NCI-H748 (cell line): ENCODE measurements around the gene AGBL1.

ENCODE experiments used
- DNase-seq: peaks from one replicate; lab custom pipeline; 2025; ENCODE audit not compliant: unreplicated experiment; lab: John Stamatoyannopoulos, UW

Gene AGBL1

GRCh38 chr15:86624261-86625036 is 544.8 kb downstream of the AGBL1 start:
- peak; percentile 74 for DNase-seq

GRCh38 chr15:86629409-86630356 is 550.0 kb downstream of the AGBL1 start:
- no peak for DNase-seq

DNA sequence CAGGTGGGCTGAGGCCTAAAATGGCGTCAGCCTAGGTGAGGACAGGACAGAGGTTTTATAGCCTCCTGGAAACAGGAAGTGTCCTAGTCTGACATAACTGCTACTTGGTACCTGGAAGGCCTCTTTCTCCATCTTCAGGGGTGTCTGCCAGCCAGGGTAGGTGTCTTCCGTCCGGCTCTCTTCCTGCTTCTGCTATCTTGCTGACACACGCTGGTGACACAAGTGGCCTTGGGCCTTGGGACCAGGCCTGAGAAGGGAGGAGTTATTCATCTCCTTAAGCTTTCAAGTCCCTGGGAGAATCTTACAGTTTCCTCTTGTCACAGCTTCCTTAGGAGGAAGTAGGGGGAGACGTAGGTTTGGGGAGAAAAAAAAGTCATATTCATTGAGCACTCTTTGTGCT is 551.3 kb downstream of the AGBL1 start:
- DNase-seq, result no peak

DNA sequence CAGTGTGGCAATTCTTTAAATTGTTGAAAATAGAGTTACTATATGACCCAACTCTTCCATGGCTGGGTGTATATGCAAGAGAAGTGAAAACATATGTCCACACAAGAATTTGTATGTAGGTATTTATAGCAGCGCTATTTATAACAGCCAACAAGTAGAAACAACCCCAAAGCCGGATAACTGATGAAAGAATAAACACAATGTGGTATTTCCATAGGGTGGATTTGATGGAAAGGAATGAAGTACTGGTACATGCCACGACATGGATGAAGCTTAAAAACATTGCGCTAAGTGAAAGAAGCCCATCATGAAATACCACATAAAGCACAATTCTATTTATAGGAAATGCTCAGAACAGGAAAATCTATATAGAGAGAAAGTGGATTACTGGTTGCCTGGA is 554.5 kb downstream of the AGBL1 start:
- no peak for DNase-seq

DNA sequence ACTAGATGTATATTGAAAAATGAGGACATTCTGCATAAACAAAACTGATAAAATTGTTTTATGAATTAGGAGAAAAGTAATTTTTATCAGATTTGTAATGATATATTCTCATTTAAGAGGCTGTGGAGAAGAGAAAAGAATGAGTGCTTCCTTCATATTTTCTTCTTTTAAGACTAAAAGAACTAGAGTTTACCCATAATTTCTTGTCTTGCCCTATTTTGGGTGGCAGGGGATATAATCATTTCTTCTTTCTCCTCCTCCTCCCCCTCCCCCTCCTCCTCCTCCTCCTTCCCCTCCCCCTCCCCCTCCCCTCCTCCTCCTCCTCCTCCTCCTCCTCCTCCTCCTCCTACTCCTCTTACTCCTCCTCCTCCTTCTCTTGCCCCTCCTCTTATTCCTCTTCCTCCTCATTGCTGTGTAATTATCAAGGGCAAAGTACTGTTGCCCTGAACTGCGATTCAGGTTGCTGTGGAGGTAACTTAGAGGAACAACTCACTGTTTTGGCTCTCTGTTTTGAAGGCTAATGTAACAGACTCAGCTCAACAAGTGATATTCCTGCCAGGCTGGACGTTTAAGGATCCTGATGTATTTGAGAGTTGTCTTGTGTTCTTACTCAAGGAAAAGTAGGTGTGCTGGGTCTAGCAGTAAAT is 555.4 kb downstream of the AGBL1 start:
- no peak for DNase-seq

GRCh38 chr15:86644339-86644738 is 564.7 kb downstream of the AGBL1 start:
- peak; percentile 81 for DNase-seq

DNA sequence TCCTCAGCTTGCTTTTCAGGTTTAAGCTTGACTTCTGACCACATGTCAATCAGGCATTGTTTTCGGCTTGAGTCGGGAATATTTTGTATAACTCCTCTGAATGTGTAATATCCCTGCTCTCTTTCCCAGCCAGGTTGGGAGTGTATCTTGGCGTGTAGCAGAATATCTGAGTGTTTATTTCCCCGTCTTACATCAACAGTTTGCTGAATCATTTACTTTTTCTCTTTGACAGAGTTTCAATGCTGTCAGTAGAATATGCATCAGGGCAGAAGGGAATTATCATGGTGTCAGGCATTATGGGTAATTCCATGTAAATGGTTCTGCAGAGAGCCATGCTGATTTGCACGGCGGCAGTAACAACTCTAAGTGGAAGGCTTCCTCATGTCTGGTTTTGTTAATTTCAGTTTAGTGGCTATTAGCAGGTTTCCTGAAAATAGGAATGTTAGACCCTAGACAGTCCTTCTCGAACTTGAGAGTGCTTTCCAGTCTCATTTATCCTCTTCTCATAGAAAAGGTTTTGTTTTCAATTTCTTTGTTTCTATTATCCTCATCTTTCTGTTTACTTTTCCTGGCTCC is 566.3 kb downstream of the AGBL1 start:
- peak; percentile 71 for DNase-seq

DNA sequence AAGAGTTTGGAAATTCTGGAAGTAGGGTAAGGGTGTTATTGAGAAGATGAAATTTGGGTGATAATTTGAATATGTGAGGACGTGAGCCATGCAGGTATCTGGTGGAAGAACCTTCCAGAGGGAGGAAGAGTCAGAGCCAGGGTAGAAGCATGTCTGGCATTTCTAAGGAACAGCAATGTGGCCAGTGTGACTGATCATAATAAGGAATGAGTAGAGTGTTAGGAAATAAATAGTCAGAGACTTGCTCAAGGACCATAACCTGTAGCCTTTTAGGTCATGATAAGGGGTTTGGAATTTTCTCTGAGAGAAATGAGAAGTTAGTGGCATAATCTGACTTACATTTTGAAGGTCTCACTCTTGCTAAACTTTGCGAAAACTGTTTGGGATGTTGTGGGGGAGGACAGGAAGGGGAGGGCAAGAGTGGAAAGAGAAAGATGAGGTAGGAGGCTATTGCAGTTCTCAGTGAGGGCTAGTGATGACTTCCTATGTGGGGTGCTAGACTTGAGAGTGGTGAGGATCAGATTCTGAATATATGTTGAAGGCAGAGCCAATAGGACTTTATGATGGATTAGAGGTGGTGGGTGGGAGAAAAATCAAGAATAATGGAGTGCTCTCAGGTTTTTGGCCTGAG is 568.3 kb downstream of the AGBL1 start:
- DNase-seq, result no peak

DNA sequence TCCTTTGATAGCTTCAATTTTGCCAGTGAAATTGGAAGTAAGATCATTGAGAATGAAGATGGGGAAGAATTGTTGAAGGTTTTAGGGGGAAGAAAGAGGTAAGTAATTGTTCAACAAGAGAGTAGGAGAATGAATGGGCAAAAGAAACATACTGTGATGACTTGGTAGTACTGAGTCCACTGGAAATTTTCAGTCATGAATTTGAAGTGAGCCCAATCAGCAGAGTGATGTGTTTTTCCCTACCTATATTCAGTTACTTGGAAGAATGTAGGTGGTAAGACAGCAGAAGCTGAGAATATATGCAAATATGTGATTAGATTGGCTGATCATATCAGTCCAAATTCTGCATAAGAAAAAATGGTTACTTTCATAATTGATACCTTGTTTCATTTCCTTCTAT is 569.6 kb downstream of the AGBL1 start:
- DNase-seq, result no peak

DNA sequence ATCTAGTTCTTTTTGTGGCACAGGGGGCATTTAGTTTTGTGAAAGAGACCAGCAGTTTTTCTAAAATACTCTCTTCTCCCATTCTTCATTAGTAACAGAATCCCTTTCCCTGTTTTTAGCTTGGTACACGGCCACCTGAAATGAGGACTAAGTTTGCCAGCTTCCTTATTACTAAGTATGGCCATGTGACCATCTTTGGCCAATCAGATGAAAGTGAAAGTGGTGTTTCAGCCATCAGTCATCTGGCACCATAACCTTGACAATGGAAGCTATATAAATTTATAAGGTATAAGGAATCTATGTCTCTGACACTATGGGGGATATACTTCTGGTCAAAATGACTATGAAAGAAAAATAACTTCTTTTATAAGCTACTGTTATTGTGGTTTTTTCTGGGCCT is 570.4 kb downstream of the AGBL1 start:
- no peak for DNase-seq

DNA sequence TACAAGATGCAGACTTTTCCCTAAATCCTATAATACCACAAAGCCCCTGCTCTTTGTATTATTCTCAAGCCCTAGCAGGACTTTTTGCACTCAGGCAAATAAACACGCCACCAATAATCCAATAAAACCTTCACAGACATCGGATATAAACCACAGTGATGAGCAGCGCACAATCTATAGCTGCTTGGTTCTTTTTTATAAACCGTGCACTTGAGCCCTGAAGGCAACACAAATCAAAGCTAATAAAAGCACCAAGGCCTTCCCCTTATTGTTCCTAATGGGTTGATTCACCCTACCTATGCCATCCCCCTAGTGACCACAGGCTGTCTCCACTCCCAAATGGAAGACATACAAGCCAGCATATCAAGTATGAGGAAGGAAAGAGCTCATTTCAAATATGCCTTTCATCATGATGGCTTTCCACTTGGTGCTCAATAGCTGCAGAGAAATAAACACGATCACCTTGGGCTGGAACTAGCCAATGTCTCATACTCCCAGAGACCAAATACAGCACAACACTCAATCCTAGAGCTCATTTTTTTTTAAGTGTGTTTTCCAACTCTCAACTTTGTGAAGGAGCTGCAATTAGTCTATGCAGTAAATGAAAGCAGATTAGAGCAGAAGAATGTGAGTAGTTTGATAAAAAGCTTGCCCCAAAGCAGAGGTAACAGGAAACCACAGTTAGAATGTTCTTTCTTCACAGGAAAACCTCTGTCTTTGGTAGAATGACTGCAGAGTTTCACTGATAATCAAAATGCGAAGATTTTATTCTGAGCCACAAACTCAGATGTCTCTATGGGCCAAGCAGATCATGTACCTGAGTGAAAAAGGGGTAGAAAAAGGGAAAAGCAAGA is 573.9 kb downstream of the AGBL1 start:
- DNase-seq, result peak; percentile 35

DNA sequence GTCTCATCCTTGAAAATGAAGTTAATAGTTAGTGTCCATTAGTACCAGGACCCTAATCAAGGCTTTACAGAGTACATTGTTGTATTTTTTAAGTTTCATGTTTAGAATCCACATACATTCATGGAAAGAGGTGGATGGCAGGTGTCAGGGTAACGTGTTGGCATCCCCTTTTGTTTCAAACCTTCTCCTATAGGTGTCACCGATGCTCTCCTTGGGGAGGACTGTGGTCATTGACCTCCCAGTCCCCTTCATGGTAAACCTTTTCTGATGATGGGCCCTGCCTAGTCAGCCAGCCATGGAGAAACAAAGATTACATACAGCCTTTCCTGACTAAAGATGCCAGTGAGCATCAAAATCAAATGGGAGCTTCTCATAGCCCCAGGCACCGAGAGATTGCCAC is 574.8 kb downstream of the AGBL1 start:
- DNase-seq, result peak; percentile 78

- DNase-seq, result no peak
Measured at GRCh38 chr15:86657305-86657704, 577.6 kb downstream of the AGBL1 start.

DNA sequence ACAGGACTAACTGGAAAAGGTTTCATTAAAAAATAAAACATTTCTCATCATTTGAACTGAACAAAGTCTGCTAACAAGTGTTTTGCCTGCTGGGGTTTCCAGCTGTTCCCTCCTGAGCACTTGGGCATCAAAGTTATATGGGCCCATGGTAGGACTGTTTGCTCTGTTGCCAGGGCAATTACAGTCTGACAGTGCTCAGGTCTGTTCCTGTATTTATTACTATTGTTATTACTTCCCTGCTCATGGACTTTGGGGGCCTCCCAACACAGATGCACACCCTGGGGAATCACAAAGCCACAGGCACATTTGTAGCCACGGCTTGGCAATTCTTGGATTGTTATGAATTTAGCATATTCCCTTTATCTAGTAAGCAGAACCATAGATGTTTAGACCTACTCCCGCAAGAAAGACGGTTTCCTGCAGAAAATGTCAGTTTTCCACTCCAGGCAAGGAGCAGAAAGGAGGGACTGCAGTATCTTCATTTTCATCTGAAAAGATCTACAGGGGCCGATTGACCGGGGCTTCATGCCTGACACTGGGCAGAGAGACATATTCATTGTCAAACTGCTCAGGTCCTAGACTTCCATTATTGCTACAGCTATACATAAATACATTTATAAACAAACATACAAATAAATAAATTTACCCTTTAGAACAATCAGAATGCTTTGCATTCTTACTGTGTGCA is 580.2 kb downstream of the AGBL1 start:
- peak; percentile 1 for DNase-seq

DNA sequence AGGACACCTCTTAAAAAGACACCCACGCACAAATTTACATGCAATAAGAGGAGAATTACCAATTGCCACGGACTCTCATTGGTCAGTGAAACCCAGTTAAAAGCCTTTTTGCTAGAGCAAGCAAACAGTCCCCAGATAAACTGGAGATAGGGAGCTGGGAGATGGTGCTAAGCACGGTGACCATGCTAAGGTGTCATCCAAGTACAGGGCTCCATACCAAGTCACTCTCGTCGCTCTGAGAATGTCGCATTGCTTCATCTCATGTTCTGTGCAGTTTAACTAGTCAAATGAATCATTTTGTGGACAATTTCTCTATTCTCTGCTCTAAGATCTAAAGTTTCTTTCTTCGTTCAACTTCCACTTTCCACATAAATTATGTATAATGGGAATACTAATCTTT is 581.9 kb downstream of the AGBL1 start:
- no peak for DNase-seq

DNA sequence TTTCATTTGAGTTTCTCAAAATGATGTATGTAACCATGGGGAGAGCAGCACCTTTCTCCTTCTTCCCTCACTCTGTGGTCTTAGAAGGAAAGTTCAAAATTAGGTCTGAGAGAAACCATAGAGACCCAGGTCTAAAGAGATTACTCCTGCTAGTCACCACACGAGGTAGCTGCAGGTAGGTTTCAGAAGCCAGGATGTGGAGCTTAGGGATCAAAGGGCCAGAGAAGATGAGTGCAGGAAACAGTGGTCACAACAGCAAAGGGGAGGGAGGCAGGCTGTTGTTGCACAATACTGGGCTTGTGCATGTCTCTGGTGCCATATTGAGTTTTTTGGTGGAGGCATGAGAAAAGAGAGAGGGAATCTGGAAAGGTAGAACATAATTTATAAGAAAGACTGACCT is 583.6 kb downstream of the AGBL1 start:
- DNase-seq, result no peak

DNA sequence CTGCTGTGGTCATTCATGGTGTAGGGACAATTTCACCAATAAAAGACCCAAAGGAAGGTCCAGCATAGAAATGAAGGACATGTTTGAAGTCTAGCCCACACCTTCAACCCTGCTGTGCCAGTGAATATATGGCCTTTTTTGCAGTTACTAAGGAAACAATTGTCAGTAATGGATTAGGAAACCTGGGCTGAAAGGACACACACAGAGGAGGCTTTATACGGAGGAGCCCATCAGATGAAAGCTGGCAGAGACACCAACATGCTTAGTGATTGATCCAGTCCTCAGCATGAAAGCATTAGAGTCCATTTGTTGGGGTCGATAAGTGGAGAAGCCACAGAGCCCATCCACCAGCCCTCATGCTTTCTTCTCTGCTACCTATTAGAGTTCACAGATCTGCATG is 584.3 kb downstream of the AGBL1 start:
- peak; percentile 50 for DNase-seq

GRCh38 chr15:86664581-86664980 is 584.9 kb downstream of the AGBL1 start:
- no peak for DNase-seq

DNA sequence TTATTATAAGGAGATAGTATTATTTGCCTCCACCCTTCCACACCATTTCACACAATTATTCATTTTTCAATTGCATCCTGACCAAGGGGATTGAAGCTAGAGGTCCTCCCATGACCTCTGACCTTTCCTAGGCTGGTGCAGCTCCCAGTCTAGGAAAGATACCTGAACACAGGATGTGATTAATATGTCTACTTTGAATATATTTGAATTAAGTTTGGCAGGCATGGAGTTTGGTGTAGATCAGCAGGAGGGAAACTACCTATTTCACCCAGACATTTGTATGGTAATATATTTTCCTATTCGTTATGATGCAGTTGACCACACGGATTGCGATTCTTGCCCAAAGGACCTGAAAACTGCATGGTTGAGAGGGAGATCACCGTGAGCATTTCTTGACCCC is 596.3 kb downstream of the AGBL1 start:
- DNase-seq, result no peak
